GM13977 (cell line): ENCODE measurements around the gene SPN.
A peak's percentile ranks its signal among the peaks of the same experiment; 100 is the strongest.

Experiments
- DNase-seq: peaks from one replicate; pipeline ENCODE4 v3.0.0; 2012; ENCODE audit warnings: low spot score
- in situ Hi-C: fragments of 300-500 bp; cut with MboI; formaldehyde crosslinking; loops from one replicate; pipeline ENCODE4 v1.12.0; 2022; ENCODE audit warnings: low sequenced_read_pairs, low pct_unique_long_range_greater_than_20kb, mixed read lengths, inconsistent platforms; ENCODE audit not compliant: unreplicated experiment
- TF ChIP-seq, protein P1 (sequence below): IDR thresholded peaks from 2 replicates; pipeline ENCODE4 v1.5.1; 2012; ENCODE audit warnings: mild to moderate bottlenecking, control low read depth; ENCODE audit not compliant: insufficient read depth; ENCODE audit errors: extremely low read depth, missing control alignments

The SPN gene

GRCh38 chr16:29656688-29657523, 6.1 kb upstream of the SPN start:
- no peak for DNase-seq
- TF ChIP-seq, protein P1, sequence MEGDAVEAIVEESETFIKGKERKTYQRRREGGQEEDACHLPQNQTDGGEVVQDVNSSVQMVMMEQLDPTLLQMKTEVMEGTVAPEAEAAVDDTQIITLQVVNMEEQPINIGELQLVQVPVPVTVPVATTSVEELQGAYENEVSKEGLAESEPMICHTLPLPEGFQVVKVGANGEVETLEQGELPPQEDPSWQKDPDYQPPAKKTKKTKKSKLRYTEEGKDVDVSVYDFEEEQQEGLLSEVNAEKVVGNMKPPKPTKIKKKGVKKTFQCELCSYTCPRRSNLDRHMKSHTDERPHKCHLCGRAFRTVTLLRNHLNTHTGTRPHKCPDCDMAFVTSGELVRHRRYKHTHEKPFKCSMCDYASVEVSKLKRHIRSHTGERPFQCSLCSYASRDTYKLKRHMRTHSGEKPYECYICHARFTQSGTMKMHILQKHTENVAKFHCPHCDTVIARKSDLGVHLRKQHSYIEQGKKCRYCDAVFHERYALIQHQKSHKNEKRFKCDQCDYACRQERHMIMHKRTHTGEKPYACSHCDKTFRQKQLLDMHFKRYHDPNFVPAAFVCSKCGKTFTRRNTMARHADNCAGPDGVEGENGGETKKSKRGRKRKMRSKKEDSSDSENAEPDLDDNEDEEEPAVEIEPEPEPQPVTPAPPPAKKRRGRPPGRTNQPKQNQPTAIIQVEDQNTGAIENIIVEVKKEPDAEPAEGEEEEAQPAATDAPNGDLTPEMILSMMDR: no peak
- in situ Hi-C loops: no loop called here

DNA sequence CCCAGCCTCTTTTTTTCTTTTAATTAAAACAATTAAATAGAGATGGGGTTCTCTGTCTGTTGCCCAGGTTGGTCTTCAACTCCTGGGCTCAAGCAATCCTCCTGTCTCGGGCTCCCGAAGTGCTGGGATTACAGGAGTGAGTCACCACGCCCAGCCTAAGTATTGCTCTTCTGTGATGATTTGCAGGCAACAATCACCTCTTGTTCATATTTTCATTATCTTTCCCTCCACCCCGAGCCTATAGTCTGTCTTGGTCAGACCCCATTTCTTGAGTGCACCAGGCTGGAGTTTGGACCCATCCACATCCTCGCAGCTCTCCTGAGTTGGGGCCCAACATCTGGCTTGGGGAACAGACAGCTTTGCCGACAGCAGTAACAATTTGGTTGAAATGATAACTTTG, 4.3 kb upstream of the SPN start:
- in situ Hi-C loops: no loop called here
- TF ChIP-seq, protein P1: no peak

GRCh38 chr16:29662000-29662728, 883 bp upstream of the SPN start:
- no peak for DNase-seq
- in situ Hi-C loops: no loop called here
- TF ChIP-seq, protein P1: no peak

More for the DNA sequence above, 4.3 kb upstream of the SPN start:
- no peak for DNase-seq

DNA sequence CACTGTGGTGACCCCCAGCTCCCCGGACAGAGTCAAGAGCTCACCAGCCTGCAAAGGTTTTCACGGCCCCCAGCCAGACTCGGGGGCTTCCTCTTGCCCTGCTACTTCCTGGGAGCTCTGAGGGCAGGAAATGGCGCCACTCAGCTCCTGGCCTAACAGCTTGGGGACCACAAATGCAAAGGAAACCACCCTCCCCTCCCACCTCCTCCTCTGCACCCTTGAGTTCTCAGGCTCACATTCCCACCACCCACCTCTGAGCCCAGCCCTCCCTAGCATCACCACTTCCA, 375 bp upstream of the SPN start:
- TF ChIP-seq, protein P1: no peak
- in situ Hi-C loops: no loop called here
- peak; percentile 72 for DNase-seq

- DNase-seq: peak; percentile 53
- TF ChIP-seq, protein P1: no peak
- in situ Hi-C loops: no loop called here
Measured at GRCh38 chr16:29663807-29664090, 702 bp downstream of the SPN start.

GRCh38 chr16:29664091-29664921, 1.3 kb downstream of the SPN start:
- in situ Hi-C loops: no loop called here
- peak; percentile 51 for DNase-seq
- TF ChIP-seq, protein P1: peak; percentile 31
